ENCODE measurements around the gene FAM174A.

Gene FAM174A

DNA sequence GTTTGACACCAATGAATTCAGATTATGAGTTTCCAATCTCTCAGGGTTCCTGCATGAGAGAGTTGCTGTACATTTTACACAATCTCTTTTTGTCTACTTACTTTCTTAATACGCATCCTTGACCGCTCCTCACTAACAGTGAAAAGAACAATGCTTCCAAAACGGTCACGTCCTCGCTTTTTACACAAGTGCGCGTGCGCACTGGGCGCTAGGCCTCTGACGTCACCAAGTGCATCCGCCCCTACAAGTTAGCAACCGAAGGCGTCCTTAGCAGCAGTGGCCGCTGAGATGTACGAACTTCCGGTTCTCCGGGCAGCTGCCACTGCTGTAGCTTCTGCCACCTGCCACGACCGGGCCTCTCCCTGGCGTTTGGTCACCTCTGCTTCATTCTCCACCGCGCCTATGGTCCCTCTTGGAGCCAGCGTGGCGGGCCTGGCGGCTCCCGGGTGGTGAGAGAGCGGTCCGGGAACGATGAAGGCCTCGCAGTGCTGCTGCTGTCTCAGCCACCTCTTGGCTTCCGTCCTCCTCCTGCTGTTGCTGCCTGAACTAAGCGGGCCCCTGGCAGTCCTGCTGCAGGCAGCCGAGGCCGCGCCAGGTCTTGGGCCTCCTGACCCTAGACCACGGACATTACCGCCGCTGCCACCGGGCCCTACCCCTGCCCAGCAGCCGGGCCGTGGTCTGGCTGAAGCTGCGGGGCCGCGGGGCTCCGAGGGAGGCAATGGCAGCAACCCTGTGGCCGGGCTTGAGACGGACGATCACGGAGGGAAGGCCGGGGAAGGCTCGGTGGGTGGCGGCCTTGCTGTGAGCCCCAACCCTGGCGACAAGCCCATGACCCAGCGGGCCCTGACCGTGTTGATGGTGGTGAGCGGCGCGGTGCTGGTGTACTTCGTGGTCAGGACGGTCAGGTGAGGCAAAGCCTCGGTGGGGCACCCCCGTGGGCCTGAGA lies at the start of gene FAM174A:
Gene FAM174A (plus strand): TSS at position 315 of the 946 bp plus-strand sequence. CDS start 157 bp downstream, at position 472.
- peak; percentile 94 for DNase-seq (ENCODE audit: low spot score)

DNA sequence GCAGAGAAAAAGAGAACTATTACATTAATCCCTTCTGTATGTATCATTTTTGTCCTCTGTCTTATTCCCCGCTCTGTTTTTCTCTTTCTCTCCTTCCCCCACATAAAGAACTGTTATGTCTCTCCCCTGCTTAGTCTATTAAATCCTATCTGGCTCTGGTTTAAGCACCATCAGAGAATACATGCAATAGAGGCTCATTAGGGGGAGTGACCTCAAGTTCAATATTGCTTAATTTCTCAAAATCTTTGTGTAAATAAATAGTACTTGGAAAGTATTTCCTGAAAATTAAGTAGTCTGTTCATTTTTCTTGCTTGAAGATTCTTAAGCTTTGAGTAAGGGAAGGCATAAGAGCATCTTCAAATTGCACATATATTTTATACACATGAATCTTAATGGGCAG lies 41.2 kb upstream of the FAM174A start:
- DNase-seq (ENCODE audit: low spot score), result no peak

DNA sequence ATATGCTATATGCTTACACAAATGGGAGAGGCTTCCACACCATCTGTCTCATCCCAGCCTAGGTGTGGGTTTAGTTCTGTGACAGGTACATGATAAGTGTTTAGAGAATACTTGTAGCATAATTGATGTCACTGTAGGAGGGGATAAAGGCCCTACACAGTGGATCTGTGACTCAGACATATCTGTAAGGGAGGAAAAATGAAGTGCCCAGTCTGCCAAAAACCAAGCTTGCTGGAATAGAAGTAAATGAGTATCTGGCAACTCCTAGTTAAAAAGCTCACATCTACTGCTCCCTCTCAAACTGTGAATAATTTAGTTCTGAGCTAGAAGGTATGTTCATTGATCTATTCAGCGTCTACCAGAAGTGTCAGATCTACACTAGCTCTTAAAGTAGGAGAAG lies 38.9 kb upstream of the FAM174A start:
- no peak for DNase-seq (ENCODE audit: low spot score)

DNA sequence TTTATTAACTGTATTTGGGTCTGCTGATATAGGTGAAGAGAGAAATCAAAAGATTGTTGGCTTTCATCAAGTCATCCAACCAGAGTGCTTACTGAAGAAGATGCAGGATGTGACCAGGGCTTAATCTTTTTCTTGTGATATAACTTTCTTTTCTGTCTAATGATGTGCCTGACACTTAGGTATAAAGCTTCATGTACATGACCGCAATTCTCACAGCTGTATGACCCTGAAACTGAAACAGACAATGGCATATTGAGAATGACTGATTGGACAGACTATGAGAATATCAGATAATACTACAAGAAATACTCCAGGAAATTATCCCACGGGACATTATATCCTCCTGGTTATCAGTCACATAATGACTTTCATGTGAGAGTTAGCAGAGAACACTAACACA lies 32.5 kb upstream of the FAM174A start:
- DNase-seq (ENCODE audit: low spot score), result no peak

DNA sequence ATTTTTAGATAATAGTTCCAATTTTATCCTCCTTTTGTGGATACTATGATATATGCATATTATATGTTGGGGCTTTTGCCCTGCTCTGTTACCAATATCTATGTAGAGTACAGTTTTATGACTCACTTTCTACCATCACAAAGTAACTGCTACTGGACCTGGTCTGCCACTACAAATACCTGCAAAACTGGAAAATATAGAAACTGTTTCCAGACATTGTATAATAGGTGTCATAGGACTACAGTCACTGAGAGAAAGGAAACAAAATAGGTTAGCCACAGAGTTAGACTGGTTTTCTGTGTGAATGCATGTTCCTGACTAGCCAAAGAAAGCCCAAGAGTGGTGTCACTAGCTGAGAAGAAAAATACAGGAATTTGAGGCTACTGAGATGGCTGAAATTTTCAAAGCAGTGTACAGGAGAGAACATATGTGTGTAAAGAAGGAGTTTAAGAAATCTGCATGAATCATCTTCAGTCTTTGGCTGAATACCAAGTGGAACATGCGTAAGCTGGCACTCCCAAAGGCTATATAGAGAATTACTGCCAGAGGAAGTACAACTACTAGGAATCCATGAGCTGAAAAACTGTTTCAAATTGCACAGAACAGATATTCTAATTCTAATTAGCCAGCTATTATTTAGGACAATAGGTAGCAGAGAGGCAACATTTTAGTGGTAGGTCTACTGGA lies 29.0 kb upstream of the FAM174A start:
- DNase-seq (ENCODE audit: low spot score), result no peak

DNA sequence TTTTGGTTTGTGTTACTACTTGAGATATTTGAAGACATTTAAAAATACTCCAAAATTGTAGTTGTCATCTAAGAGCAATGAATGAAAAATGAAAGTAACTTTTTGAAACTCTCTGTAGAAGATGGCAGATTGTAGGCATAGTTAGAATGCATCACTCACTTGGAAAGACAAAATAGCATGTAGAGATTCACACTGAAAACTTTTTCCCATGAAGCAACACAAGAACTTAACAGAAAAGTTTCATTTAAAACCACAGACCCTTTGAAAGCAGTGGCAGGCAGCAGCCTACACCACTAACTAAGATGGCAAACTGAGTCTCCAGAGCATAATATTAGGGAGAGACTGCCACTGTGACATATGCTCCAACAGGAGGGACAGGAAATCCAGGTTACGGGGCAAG lies 18.9 kb upstream of the FAM174A start:
- DNase-seq (ENCODE audit: low spot score), result no peak

DNA sequence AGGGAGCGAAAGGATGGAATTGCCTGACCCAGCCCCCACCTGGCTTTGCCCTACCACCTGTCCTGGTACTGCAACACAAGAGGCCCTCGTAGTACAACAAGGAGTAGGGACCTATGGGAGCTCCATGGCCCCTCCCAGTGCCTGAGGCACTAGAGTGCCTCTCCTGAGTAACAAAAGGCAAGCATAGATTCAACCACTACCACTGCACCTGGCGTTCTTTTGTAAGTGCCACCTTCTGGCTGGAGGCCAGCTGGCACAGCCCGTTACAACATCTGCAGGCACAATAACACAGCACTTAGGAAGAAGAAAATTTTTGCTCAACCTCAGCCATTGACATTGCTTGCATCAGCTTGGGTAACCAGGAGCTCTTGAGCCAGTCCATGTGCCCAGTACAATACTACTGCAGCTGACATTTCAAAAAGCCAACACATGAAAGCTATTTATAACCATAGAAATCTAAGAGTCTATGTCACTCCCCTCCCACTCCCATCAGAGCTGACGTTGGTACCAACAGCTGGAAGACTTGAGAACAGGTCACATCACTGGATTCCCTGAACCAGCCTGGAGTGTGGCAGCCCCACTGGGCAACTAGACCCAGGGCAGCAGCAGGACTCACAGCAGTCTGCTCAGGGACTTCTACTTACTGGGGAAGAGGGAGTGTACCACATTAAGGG lies 17.7 kb upstream of the FAM174A start:
- no peak for DNase-seq (ENCODE audit: low spot score)

DNA sequence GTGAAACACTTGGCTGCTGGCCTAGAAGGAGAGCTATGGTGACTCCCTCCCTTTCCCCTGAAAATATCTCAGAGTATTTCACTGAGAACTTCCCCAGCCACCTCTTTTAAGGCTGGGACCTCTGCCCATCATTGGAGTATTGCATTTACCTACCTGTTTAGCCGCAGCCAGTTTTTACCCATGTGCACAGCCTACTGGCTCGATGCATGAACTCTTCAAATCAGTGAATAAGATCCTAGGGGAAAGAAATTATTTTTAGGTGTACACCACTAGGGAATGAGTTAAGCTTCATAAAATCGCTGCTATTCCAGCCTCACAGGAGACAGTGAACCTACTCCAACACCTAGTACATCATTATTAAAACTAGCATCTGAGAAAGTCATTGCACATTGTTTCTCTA lies 16.8 kb upstream of the FAM174A start:
- no peak for DNase-seq (ENCODE audit: low spot score)

DNA sequence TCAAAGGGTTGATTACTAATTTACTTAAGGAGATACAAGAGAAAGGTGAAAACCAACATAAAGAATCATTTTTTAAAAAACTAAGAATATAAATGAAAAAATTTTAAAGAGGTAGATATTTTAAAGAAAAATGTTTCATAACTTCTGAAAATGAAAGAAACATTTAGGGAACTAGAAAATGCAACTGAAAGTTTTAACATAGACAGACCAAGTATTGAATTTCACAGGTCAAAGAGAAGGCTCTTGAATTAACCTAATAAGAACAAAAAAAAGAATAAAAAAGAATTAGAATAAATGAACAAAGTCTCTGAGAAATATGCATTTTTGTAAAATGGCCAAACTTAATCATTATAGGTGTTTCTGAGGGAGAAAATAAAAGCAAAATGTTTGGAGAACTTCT lies 16.1 kb upstream of the FAM174A start:
- no peak for DNase-seq (ENCODE audit: low spot score)

DNA sequence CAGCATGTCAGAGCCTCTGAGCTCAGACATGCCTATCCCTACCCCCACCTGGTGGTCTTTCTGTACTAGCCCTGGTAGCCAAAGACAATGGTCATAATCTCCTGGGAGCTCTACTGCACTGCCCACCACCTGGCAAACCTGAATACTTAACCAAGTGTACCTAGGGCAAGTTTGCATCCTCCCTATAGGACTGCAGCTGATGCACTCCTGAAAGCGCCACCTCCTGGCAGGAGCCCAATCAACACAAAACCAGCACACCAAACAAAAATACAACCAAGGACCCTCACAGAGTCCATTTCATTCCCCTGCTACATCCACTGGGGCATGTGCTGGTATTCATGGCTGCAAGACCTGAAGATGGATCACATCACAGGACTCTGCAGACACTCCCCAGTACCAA lies 14.8 kb upstream of the FAM174A start:
- no peak for DNase-seq (ENCODE audit: low spot score)

DNA sequence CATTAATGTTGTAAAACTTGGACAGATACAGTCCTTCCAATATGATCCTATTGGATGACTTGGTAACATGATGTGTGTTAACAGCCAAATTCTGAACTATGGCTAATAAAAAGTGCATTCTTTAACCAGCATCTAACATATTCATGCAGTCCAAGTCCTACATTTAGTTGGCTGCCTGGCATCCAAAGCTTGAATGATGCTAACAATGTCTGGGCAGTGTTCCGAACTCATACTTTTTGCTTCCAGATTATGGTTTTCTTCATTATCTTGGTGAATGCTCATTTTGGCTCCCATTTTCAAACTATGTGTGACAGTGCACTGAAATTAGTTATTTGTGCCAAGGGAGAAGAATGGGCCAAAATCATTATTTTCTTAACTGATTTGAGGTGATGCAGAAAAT lies 2.8 kb downstream of the FAM174A start:
- no peak for DNase-seq (ENCODE audit: low spot score)

DNA sequence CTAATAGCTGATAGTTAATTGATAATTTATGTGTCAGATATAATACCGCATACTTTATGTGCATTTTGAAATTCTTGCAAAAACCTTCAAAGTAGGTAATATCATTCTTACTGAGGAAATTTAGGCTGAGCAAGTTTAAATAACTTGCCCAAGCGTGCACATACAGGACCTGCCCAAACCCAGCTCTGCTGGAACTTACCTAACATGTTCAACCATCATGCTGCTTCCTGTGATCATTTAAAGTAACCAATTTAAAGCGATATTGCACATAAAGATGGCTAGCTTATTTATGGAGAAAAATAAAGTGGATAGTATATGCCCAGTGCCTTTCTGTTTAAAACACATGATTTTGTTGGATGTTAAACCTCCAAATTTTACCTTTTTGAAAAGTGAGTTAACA lies 4.3 kb downstream of the FAM174A start:
- DNase-seq (ENCODE audit: low spot score), result no peak

DNA sequence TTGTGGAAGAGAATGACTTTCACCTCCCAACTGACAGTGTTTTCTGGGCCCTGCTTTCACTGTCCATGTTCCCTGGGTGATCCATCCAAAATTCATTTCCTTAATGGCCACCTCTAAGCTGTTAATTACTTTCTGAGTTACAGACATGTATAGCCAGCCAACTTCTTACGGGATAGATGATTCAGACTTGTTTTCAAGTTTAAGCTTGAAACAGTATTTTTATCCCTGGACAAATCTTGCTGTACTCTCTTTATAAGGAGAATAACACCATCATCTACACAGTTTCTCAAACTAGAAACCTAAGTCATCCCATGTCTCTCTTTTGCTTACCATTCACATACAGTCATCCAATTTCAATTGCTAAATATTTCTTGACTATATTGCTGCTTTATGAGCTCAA lies 6.9 kb downstream of the FAM174A start:
- no peak for DNase-seq (ENCODE audit: low spot score)

DNA sequence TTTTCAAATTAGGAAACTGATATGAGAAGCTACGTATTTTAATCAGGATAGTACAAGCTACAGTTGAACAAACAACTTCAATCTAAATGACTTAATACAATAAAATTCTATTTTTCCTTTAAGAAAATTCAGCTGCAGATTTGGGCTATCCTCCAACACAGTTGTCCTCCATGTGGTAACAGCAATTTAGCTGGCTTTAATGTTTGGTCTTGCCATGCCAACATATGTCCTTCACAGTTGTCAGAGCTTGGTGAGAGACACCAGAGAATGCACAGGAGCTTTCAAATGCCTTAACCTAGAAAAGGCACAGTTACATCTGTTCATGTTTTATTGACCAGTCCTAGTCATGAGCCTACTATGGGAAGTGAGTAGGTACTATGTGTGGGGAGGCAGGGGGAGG lies 10.8 kb downstream of the FAM174A start:
- DNase-seq (ENCODE audit: low spot score), result no peak

DNA sequence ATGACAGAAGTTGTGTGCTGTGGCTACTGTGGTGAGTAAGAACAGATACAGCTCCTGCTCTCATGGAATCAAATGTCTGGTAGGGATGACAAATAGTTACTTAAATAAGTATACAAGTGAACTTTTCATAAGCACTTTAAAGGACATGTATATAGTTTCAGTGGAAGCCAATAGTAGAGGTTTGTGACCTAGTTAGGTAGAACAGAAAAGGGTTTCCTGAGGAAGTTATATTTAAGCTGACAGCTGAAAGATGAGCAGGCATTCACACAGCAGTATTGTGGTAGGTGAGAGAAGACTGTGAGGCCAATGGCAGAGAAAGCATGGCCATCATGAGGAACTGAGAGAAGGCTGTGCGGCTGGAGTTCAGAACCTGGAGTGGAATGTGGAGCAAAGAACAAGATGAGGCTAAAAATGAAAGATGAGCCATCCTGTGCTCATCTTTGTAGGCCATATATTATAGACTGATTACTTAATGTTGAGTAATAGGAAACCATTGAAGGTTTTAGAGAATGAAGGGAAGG lies 15.4 kb downstream of the FAM174A start:
- no peak for DNase-seq (ENCODE audit: low spot score)

DNA sequence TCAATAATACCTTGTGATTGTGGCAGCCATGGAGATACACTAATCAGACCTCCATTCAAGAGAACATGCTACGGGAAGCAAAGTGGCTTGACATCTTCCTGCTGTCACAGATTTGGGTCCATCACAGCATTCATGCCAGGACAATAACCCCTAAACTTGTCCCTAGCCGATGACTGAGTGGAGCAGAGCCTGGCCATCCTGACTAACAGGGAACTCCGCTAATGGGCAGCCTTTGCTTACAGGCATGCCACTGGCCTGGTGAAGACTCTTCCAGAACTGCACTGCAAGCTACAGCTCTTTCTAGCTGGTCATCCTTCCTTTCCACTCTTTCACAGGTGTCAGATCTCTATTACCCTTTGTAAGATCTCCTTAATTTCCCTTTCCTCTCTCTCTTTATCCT lies 16.0 kb downstream of the FAM174A start:
- no peak for DNase-seq (ENCODE audit: low spot score)

DNA sequence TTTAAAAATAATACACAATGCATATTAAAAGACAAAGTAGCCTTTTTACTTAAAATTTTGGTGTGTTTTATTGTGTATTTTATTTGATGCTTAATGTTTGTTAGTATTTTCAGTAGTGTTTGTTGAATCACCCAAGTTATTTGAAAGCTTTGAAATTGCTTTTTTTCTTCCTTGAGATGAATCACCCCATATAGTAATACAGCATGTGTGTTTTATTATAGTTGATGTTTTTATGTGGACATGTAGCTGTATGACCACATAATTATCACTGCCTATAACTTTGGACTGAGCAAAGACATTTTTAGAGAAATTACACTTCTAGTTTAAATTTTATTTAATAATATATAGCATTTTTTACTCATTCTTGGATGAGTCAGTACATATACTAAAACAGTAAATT lies 18.0 kb downstream of the FAM174A start:
- DNase-seq (ENCODE audit: low spot score), result no peak

DNA sequence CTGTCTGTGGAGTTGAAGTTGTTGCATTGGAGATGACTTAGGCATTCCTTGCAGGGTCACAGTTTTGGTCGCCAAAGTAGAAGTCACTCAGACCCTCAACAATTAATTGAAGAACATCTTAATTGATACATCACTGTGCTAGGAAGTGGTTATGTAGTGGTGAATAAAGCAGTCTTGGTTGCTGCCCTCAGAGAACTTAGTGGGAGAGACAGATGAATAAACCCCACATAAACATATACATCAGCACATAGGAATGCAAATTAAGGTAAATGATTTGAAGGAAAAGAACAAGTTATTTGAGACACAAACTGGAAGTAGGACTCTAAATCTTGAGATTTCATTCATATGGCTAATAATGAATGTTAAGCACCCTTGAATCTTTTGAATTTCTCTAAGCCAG lies 25.7 kb downstream of the FAM174A start:
- no peak for DNase-seq (ENCODE audit: low spot score)

DNA sequence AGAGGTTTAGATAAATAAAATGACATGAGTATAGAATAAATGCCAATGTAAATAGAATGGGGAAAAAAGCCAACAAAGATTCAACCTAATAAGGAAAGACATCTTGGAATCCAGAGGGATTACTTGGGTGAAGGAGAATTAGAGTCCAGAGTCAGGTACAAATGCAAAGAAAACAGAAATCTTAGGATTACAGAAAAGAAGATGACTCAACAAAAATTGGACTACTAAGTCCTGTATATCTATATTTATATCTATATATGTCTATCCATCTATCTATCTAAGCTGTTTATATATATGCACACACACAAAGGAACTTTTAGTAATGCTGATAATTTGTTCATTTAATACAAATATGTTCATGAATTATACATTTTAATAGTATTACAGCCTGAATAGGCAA lies 27.6 kb downstream of the FAM174A start:
- DNase-seq (ENCODE audit: low spot score), result no peak

DNA sequence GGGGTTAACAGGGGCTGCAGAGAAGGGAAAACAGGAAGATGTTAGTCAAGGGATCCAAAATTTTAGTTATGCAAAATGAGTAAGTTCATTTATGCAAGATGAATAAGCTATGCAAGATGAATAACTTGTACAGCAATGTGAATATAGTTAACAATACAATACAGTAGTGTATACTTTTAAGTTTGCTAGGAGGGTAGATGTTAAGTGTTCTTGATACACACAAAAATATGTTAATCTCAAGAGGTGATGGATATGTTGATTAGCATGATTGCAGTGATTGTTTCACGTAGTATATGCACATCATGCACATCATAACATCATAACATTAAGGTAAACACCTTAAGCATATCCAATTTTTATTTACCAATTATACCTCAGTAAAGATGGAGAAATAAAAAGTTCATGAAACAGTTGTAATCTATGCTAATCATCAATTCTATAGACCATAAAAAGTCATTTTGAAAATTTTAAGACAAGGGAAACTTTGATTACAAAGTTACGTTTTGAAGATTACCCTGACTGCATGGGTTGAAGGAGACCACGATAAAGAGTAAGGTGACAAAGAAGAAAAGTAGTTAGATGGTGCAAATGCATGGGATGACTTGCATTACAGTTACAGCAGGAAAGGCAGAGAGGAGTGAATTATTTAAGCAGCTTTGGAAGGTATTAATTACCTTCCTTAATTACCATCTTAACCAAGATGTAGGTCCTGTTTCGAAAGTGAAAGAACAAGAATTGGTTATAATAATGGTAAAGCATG lies 31.4 kb downstream of the FAM174A start:
- DNase-seq (ENCODE audit: low spot score), result no peak

DNA sequence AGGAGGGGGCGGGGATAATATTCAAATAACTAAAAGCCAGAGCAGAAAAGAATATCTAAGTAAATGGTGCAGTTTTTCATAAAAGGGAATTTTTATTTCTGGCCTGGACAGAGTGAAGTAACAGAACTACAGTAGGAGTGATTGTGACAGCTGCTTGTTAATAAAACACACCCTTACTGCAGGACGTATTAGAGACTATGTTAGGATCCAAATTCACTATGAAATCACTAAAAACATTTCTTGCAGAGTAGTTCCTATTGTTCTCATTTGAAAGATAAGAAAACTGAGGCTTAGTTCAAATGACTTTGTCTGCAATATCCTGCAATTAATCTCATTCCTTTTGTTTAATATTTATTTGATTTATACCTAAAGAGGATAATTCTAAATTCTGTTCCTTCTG lies 39.5 kb downstream of the FAM174A start:
- no peak for DNase-seq (ENCODE audit: low spot score)

DNA sequence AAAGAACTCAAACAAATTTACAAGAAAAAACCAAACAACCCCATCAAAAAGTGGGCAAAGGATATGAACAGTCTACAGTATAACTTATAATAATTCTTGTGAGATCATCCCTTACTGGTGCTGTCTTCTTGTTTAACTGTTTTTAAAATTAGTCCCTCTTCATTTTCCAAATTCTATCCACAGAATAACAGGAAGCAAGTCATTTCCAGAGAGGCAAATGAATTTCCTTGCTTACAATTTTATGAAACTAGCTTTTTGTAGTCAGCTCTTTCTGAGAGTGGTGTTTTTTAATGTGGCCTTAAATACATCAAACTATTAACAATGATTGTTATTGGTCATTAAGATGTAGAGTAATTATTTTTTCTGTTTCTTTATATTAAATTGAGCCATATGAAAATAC lies 40.6 kb downstream of the FAM174A start:
- no peak for DNase-seq (ENCODE audit: low spot score)

Data from hematopoietic multipotent progenitor cell treated with erythropoietin and hydrocortisone succinate and interleukin-3 and kit ligand, for 15 days (in vitro differentiated cells).